Breast epithelium (tissue), 4 donors: ENCODE results near the gene LPIN3. TPM values are rescaled to one million over a fixed set of nuclear protein-coding genes. Genes with fewer than 3 reads are reported as not detected.

ENCODE experiments used
- DNase-seq, 2 donors: peaks; one replicate each; pipeline ENCODE4 v3.0.0-alpha.2; 2019; ENCODE audit warnings: low spot score in 2 of 2
- H3K27ac ChIP-seq, 2 donors: fragments of 200-600 bp; sonication (generic) in 1 of 2; one replicate each; pipeline ENCODE4 v1.5.1; 2016 to 2019; ENCODE audit warnings: mild to moderate bottlenecking in 1 of 2
- H3K27me3 ChIP-seq, 2 donors: fragments of 200-600 bp; sonication (generic) in 1 of 2; one replicate each; pipeline versions ENCODE4 v1.5.1 to v1.6.0; 2017 to 2019; ENCODE audit warnings: control low read depth in 1 of 2, mild to moderate bottlenecking in 1 of 2
- H3K36me3 ChIP-seq: fragments of 200-600 bp; one replicate; pipeline ENCODE4 v1.5.1; 2019
- H3K4me1 ChIP-seq, 2 donors: fragments of 200-600 bp; sonication (generic); one replicate each; pipeline ENCODE4 v1.5.1; 2016 to 2019; ENCODE audit warnings: control low read depth in 1 of 2
- H3K4me3 ChIP-seq, 3 donors: fragments of 200-600 bp; sonication (generic); 1 replicate in 2 of 3; 2 replicates in 1 of 3; pipeline ENCODE4 v1.5.1; 2016 to 2019; ENCODE audit warnings: mild to moderate bottlenecking in 3 of 3, moderate library complexity in 2 of 3
- H3K9me3 ChIP-seq, 2 donors: fragments of 200-600 bp; sonication (generic) in 1 of 2; one replicate each; pipeline ENCODE4 v1.5.1; 2016 to 2019; ENCODE audit warnings: control low read depth in 1 of 2
- CTCF ChIP-seq, 3 donors: fragments of 450-650 bp; IDR thresholded peaks; one replicate each; pipeline ENCODE4 v1.5.1; 2016 to 2017; ENCODE audit warnings: antibody characterized with exemption in 3 of 3, mild to moderate bottlenecking in 3 of 3, moderate library complexity in 3 of 3
- POLR2A ChIP-seq: fragments of 450-650 bp; IDR thresholded peaks from one replicate; pipeline ENCODE4 v1.6.1; 2016; ENCODE audit warnings: antibody characterized with exemption, mild to moderate bottlenecking, moderate library complexity
- POLR2AphosphoS5 ChIP-seq, 3 donors: sonication (generic); formaldehyde crosslinking; IDR thresholded peaks; one replicate each; pipeline ENCODE4 v1.6.1; 2017; ENCODE audit warnings: antibody characterized with exemption in 3 of 3
- intact Hi-C: fragments of 100-400 bp; cut with DNase I; formaldehyde crosslinking; loops from one replicate; pipeline ENCODE4 v1.15.1; 2023; ENCODE audit warnings: low total_unique reads
- total RNA-seq, 3 donors: library from RNA; depleted of rRNA; stranded (reverse); fragments of >200 nt; gene quantifications; one replicate each; pipeline ENCODE4 v1.1.0, GENCODE V29; 2016

LPIN3 gene
- total RNA-seq, 3 donors from 2014 or later = 20.8 to 43.2 (median 39.0) TPM

- TF ChIP-seq CTCF (IDR thresholded peaks at IDR 0.05) (no peak), POLR2A (no peak)
- Histone ChIP-seq H3K36me3 (no peaks in the 10 kb centered on the region), H3K4me1 (peaks cover 0 to 7% of the 10 kb centered on the region in 2 donors)
These were observed 36.6 kb upstream of the LPIN3 start for GRCh38 chr20:41304002-41304401.

GRCh38 chr20:41304424-41305079 is 36.1 kb upstream of the LPIN3 start:
- no peak for DNase-seq
- H3K4me3 ChIP-seq = no peak overlapping the region
- no peaks in the 10 kb centered on the region for H3K36me3 ChIP-seq
- H3K27ac ChIP-seq = no peak overlapping the region
- intact Hi-C loops = no loop called here
- peaks cover 0 to 7% of the 10 kb centered on the region in 2 donors for H3K4me1 ChIP-seq
- no peaks in the 10 kb centered on the region for H3K9me3 ChIP-seq
- TF ChIP-seq CTCF (IDR thresholded peaks at IDR 0.05) (no peak), POLR2A (no peak), POLR2AphosphoS5 (IDR thresholded peaks at IDR 0.05) (no peak)
- H3K27me3 ChIP-seq = no peaks in the 10 kb centered on the region

More at GRCh38 chr20:41304002-41304401, 36.6 kb upstream of the LPIN3 start:
- intact Hi-C loops = no loop called here
- no peak overlapping the region for H3K4me3 ChIP-seq
- no peaks in the 10 kb centered on the region for H3K27me3 ChIP-seq
- H3K27ac ChIP-seq = no peak overlapping the region
- DNase-seq = no peak
- H3K9me3 ChIP-seq = no peaks in the 10 kb centered on the region

GRCh38 chr20:41306061-41306727 is 34.4 kb upstream of the LPIN3 start:
- peaks cover 0 to 7% of the 10 kb centered on the region in 2 donors for H3K4me1 ChIP-seq
- no peaks in the 10 kb centered on the region for H3K36me3 ChIP-seq
- TF ChIP-seq CTCF (IDR thresholded peaks at IDR 0.05) (no peak), POLR2AphosphoS5 (IDR thresholded peaks at IDR 0.05) (no peak), POLR2A (no peak)

GRCh38 chr20:41307021-41307420 is 33.6 kb upstream of the LPIN3 start:
- intact Hi-C loops = no loop called here
- DNase-seq = no peak
- no peak overlapping the region for H3K4me3 ChIP-seq
- no peak for TF ChIP-seq POLR2A
- no peak for TF ChIP-seq POLR2AphosphoS5 (IDR thresholded peaks at IDR 0.05)
- TF ChIP-seq CTCF (IDR thresholded peaks at IDR 0.05) = no peak
- H3K27ac ChIP-seq = no peak overlapping the region
- peaks cover 0 to 7% of the 10 kb centered on the region in 2 donors for H3K4me1 ChIP-seq
- no peaks in the 10 kb centered on the region for H3K9me3 ChIP-seq
- H3K27me3 ChIP-seq = no peaks in the 10 kb centered on the region
- H3K36me3 ChIP-seq = no peaks in the 10 kb centered on the region

More at GRCh38 chr20:41306061-41306727, 34.4 kb upstream of the LPIN3 start:
- H3K4me3 ChIP-seq = no peak overlapping the region
- DNase-seq = no peak
- H3K27ac ChIP-seq = no peak overlapping the region
- intact Hi-C loops = no loop called here
- no peaks in the 10 kb centered on the region for H3K27me3 ChIP-seq
- no peaks in the 10 kb centered on the region for H3K9me3 ChIP-seq

- no peaks in the 10 kb centered on the region for H3K27me3 ChIP-seq
- H3K36me3 ChIP-seq = no peaks in the 10 kb centered on the region
- DNase-seq = no peak
- intact Hi-C loops = no loop called here
- peak overlapping the region; percentile 18 to 82 for H3K27ac ChIP-seq
- H3K4me1 ChIP-seq = peaks cover 0 to 7% of the 10 kb centered on the region in 2 donors
- H3K9me3 ChIP-seq = no peaks in the 10 kb centered on the region
- H3K4me3 ChIP-seq = no peak overlapping the region
- TF ChIP-seq POLR2A (no peak), POLR2AphosphoS5 (IDR thresholded peaks at IDR 0.05) (no peak), CTCF (IDR thresholded peaks at IDR 0.05) (no peak)
These were observed 32.3 kb upstream of the LPIN3 start for GRCh38 chr20:41308290-41308711.
